Gastrocnemius medialis (tissue), 4 donors: ENCODE measurements around the gene UGT1A10.

ENCODE experiments used
- CTCF ChIP-seq, 5 experiments: fragments of 450-650 bp in 3 of 5; fragments of 200-600 bp in 2 of 5; sonication (generic) in 2 of 5; IDR thresholded peaks in 4 of 5; conservative IDR thresholded peaks in 1 of 5; 1 replicate in 4 of 5; 2 replicates in 1 of 5; pipeline ENCODE4 v1.5.1; 2016 to 2019; ENCODE audit warnings: antibody characterized with exemption in 5 of 5, mild to moderate bottlenecking in 3 of 5, moderate library complexity in 3 of 5
- POLR2A ChIP-seq, 2 donors: fragments of 450-650 bp; IDR thresholded peaks; one replicate each; pipeline ENCODE4 v1.6.1; 2017; ENCODE audit warnings: antibody characterized with exemption in 2 of 2, mild to moderate bottlenecking in 2 of 2, moderate library complexity in 2 of 2

GRCh38 chr2:233803994-233804393 is 167.7 kb downstream of the UGT1A10 start:
- TF ChIP-seq CTCF (IDR thresholded peaks at IDR 0.05 in 4 of 5, conservative IDR thresholded peaks at IDR 0.05 in 1 of 5) (no peak), POLR2A (IDR thresholded peaks at IDR 0.05) (no peak)
